GM19240 (cell line): ENCODE measurements around the gene FOXK1.
"Not testable (repeated sequence)": the region's sequence is repeated elsewhere in the genome, so short reads cannot be mapped to it uniquely, and the experiment has no call there.

Experiments used
- DNase-seq: peaks from one replicate; pipeline ENCODE4 v3.0.0; 2011; ENCODE audit warnings: low spot score; ENCODE audit not compliant: insufficient read length

The FOXK1 gene

GRCh38 chr7:4665661-4666060 is 16.4 kb upstream of the FOXK1 start:
- no peak for DNase-seq

GRCh38 chr7:4667776-4668509 is 14.2 kb upstream of the FOXK1 start:
- DNase-seq = no peak

GRCh38 chr7:4668510-4668847 is 13.6 kb upstream of the FOXK1 start:
- no peak for DNase-seq

- no peak for DNase-seq
Observed at GRCh38 chr7:4670791-4671190, 11.3 kb upstream of the FOXK1 start.

- DNase-seq = no peak
Observed at GRCh38 chr7:4675771-4676367, 6.2 kb upstream of the FOXK1 start.

GRCh38 chr7:4677518-4677917 is 4.6 kb upstream of the FOXK1 start:
- not testable (repeated sequence) for DNase-seq

GRCh38 chr7:4681218-4681851 is 760 bp upstream of the FOXK1 start:
- DNase-seq = no peak

GRCh38 chr7:4682621-4683042 is 537 bp downstream of the FOXK1 start:
- no peak for DNase-seq

GRCh38 chr7:4683043-4683883 is 1.2 kb downstream of the FOXK1 start:
- no peak for DNase-seq

GRCh38 chr7:4683884-4684565 is 1.9 kb downstream of the FOXK1 start:
- DNase-seq = no peak

- DNase-seq = no peak
Observed at GRCh38 chr7:4684846-4685245, 2.8 kb downstream of the FOXK1 start.

- DNase-seq = not testable (repeated sequence)
Observed at GRCh38 chr7:4685676-4686075, 3.6 kb downstream of the FOXK1 start.

GRCh38 chr7:4687956-4688355 is 5.9 kb downstream of the FOXK1 start:
- DNase-seq = no peak

GRCh38 chr7:4689151-4689550 is 7.1 kb downstream of the FOXK1 start:
- no peak for DNase-seq

GRCh38 chr7:4689668-4690067 is 7.6 kb downstream of the FOXK1 start:
- DNase-seq = no peak

GRCh38 chr7:4690953-4691856 is 9.1 kb downstream of the FOXK1 start:
- DNase-seq = no peak

GRCh38 chr7:4692055-4692454 is 10.0 kb downstream of the FOXK1 start:
- no peak for DNase-seq

GRCh38 chr7:4692622-4693021 is 10.5 kb downstream of the FOXK1 start:
- DNase-seq = not testable (repeated sequence)

- DNase-seq = no peak
Observed at GRCh38 chr7:4693152-4693551, 11.1 kb downstream of the FOXK1 start.

- DNase-seq = no peak
Observed at GRCh38 chr7:4693749-4694148, 11.7 kb downstream of the FOXK1 start.
